Activated naive CD8-positive, alpha-beta T cell treated with anti-CD3 and anti-CD28 coated beads, Interleukin-2, amount 10 ng/mL, durations not matched to agents 7 days and 5 days (primary cell): ENCODE measurements around the gene MGMT. TPM values are rescaled to one million over a fixed set of nuclear protein-coding genes. Genes with fewer than 3 reads are reported as not detected.

ENCODE experiments used
- ATAC-seq: fragments of 150-1000 bp; cut with Tn5 transposase; one replicate; pipeline ENCODE4 v1.10.0; 2021; ENCODE audit warnings: low read depth, moderate library complexity
- POLR2A ChIA-PET: fragments of 350-600 bp; sonication (Branson Sonifier 250); formaldehyde crosslinking; loops from one replicate; lab custom pipeline; 2021; ENCODE audit warnings: antibody characterized with exemption; lab: Charles Lee
- DNase-seq: peaks from one replicate; pipeline ENCODE4 v3.0.0; 2021
- H3K27ac Mint-ChIP-seq: one replicate; pipeline ENCODE4 v1.8.0; 2022; ENCODE audit warnings: mild to moderate bottlenecking, mixed read lengths
- H3K27me3 Mint-ChIP-seq: one replicate; pipeline ENCODE4 v1.8.0; 2022; ENCODE audit warnings: mild to moderate bottlenecking, moderate library complexity, mixed read lengths
- H3K36me3 Mint-ChIP-seq: one replicate; pipeline ENCODE4 v1.8.0; 2021; ENCODE audit warnings: mild to moderate bottlenecking, mixed read lengths
- H3K4me1 Mint-ChIP-seq: one replicate; pipeline ENCODE4 v1.8.0; 2021; ENCODE audit warnings: mixed read lengths
- H3K4me3 Mint-ChIP-seq: one replicate; pipeline ENCODE4 v1.8.0; 2022; ENCODE audit warnings: mild to moderate bottlenecking, moderate library complexity, mixed read lengths
- H3K9me3 Mint-ChIP-seq: one replicate; pipeline ENCODE4 v1.8.0; 2021; ENCODE audit warnings: mixed read lengths
- total RNA-seq, 2 experiments: library from RNA; stranded (reverse); gene quantifications; one replicate each; pipeline ENCODE4 v1.2.3, GENCODE V29; 2021

The MGMT gene
- total RNA-seq, 2 experiments from 2014 or later: 24.0 to 24.7 TPM

- POLR2A ChIA-PET: no interaction called here
- DNase-seq (no peak), ATAC-seq (no peak)
- no peak overlapping the region for H3K27ac Mint-ChIP-seq
- H3K9me3 Mint-ChIP-seq: peaks cover 2% of the 10 kb centered on the region
- H3K36me3 Mint-ChIP-seq: peaks cover 7% of the 10 kb centered on the region
- no peaks in the 10 kb centered on the region for H3K4me1 Mint-ChIP-seq
- no peaks in the 10 kb centered on the region for H3K27me3 Mint-ChIP-seq
- no peak overlapping the region for H3K4me3 Mint-ChIP-seq
Observed at GRCh38 chr10:129553928-129554327, 86.9 kb downstream of the MGMT start.

- ATAC-seq (no peak), DNase-seq (no peak)
- no peak overlapping the region for H3K27ac Mint-ChIP-seq
- POLR2A ChIA-PET: no interaction called here
- H3K27me3 Mint-ChIP-seq: no peaks in the 10 kb centered on the region
- no peaks in the 10 kb centered on the region for H3K4me1 Mint-ChIP-seq
- H3K36me3 Mint-ChIP-seq: peaks cover 7% of the 10 kb centered on the region
- H3K4me3 Mint-ChIP-seq: no peak overlapping the region
- peaks cover 4% of the 10 kb centered on the region for H3K9me3 Mint-ChIP-seq
Observed at GRCh38 chr10:129556316-129556715, 89.3 kb downstream of the MGMT start.

GRCh38 chr10:129560361-129560760 is 93.3 kb downstream of the MGMT start:
- Mint-ChIP-seq H3K4me1 (no peaks in the 10 kb centered on the region), H3K4me3 (no peak overlapping the region), H3K9me3 (peaks cover 7% of the 10 kb centered on the region), H3K36me3 (peaks cover 9% of the 10 kb centered on the region), H3K27me3 (no peaks in the 10 kb centered on the region), H3K27ac (no peak overlapping the region)
- DNase-seq (no peak), ATAC-seq (no peak)
- POLR2A ChIA-PET: no interaction called here

DNA sequence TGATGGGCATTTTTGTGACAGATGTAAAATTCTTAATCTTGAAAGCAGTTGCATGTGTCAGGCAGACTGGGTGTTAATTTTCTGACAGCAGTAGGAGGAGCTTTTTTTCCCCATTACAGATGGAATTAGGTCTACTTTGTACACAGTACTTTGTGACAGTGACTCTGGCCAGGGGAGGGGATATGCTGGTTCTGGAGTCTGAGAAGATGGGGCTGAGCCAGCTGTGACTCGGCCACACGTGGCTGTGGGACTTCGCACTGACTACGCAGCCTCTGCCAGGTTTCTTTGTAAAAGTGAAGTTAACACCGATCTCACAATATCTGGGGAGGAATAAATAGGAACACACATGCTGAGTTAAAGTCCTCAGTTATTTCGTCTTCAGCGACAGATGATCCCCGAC is 95.4 kb downstream of the MGMT start:
- Mint-ChIP-seq H3K27me3 (no peaks in the 10 kb centered on the region), H3K9me3 (peaks cover 7% of the 10 kb centered on the region), H3K4me3 (no peak overlapping the region), H3K36me3 (peaks cover 12% of the 10 kb centered on the region), H3K4me1 (no peaks in the 10 kb centered on the region), H3K27ac (no peak overlapping the region)
- POLR2A ChIA-PET: no interaction called here
- DNase-seq (no peak), ATAC-seq (no peak)

DNA sequence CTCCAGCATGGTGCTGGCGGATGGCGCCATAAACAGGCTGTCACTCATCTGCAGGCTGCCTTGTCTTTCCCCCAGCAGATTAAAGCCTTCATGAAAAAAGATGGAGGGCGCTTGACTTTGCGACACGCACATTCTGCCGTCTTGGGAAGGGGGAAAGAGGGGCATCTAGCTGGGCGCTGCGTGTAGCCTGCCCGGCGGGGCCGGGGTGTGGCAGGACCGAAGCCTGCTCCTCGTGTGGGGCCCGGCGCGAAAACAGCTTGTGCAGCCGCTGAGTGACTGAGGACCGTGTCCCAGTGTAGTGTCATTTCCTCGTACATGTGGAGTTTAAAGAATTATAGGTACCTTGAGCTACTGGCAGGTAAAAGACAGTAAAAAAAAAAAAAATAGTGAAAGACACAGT is 97.9 kb downstream of the MGMT start:
- Mint-ChIP-seq H3K9me3 (peaks cover 7% of the 10 kb centered on the region), H3K4me1 (no peaks in the 10 kb centered on the region), H3K36me3 (peaks cover 11% of the 10 kb centered on the region), H3K4me3 (no peak overlapping the region), H3K27me3 (no peaks in the 10 kb centered on the region), H3K27ac (no peak overlapping the region)
- ATAC-seq (no peak), DNase-seq (no peak)
- POLR2A ChIA-PET: no interaction called here

GRCh38 chr10:129568583-129569344 is 101.7 kb downstream of the MGMT start:
- peaks cover 12% of the 10 kb centered on the region for H3K36me3 Mint-ChIP-seq
- no peak for DNase-seq

GRCh38 chr10:129570185-129570584 is 103.1 kb downstream of the MGMT start:
- peaks cover 9% of the 10 kb centered on the region for H3K36me3 Mint-ChIP-seq
- H3K4me1 Mint-ChIP-seq: no peaks in the 10 kb centered on the region
- peaks cover 9% of the 10 kb centered on the region for H3K9me3 Mint-ChIP-seq
- ATAC-seq (no peak), DNase-seq (no peak)
- no peak overlapping the region for H3K4me3 Mint-ChIP-seq
- H3K27me3 Mint-ChIP-seq: no peaks in the 10 kb centered on the region
- no peak overlapping the region for H3K27ac Mint-ChIP-seq
- POLR2A ChIA-PET: no interaction called here

More at GRCh38 chr10:129568583-129569344, 101.7 kb downstream of the MGMT start:
- no peaks in the 10 kb centered on the region for H3K4me1 Mint-ChIP-seq
- ATAC-seq: no peak
- peaks cover 9% of the 10 kb centered on the region for H3K9me3 Mint-ChIP-seq
- H3K27me3 Mint-ChIP-seq: no peaks in the 10 kb centered on the region
- H3K4me3 Mint-ChIP-seq: no peak overlapping the region
- POLR2A ChIA-PET: no interaction called here
- H3K27ac Mint-ChIP-seq: no peak overlapping the region

GRCh38 chr10:129579228-129579627 is 112.2 kb downstream of the MGMT start:
- Mint-ChIP-seq H3K27ac (no peak overlapping the region), H3K4me3 (no peak overlapping the region), H3K27me3 (no peaks in the 10 kb centered on the region), H3K4me1 (no peaks in the 10 kb centered on the region), H3K9me3 (peaks cover 1% of the 10 kb centered on the region), H3K36me3 (peaks cover 10% of the 10 kb centered on the region)
- POLR2A ChIA-PET: no interaction called here
- ATAC-seq (no peak), DNase-seq (no peak)

DNA sequence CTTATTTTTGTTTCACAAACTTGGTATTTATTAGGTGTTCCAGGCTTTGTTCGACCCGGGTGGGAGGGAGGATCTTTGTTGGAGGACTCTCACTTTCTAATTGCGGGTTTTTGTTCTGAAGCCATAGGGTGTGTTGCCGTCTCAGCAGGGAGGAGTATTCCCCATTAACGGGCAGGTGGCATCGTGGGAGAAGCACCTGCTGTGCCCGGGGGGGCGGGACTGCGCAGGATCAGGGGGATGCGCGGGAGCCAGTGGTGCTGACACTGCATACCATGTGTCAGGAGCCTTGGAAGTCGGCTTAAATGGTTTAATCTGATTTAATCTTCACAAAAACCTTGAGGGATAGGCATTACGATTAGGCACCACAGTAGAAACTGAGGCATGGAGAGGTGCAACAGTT is 113.0 kb downstream of the MGMT start:
- H3K27me3 Mint-ChIP-seq: no peaks in the 10 kb centered on the region
- H3K4me3 Mint-ChIP-seq: no peak overlapping the region
- no peaks in the 10 kb centered on the region for H3K4me1 Mint-ChIP-seq
- ATAC-seq (no peak), DNase-seq (no peak)
- H3K27ac Mint-ChIP-seq: no peak overlapping the region
- peaks cover 6% of the 10 kb centered on the region for H3K9me3 Mint-ChIP-seq
- POLR2A ChIA-PET: no interaction called here
- H3K36me3 Mint-ChIP-seq: peaks cover 12% of the 10 kb centered on the region

- no peak overlapping the region for H3K4me3 Mint-ChIP-seq
- POLR2A ChIA-PET: no interaction called here
- peaks cover 11% of the 10 kb centered on the region for H3K9me3 Mint-ChIP-seq
- H3K36me3 Mint-ChIP-seq: peaks cover 16% of the 10 kb centered on the region
- no peaks in the 10 kb centered on the region for H3K4me1 Mint-ChIP-seq
- H3K27me3 Mint-ChIP-seq: no peaks in the 10 kb centered on the region
- no peak overlapping the region for H3K27ac Mint-ChIP-seq
- no peak for DNase-seq
- ATAC-seq: no peak
Observed at GRCh38 chr10:129580901-129581300, 113.9 kb downstream of the MGMT start.

GRCh38 chr10:129581827-129582411 is 114.9 kb downstream of the MGMT start:
- POLR2A ChIA-PET: no interaction called here
- H3K9me3 Mint-ChIP-seq: peaks cover 12% of the 10 kb centered on the region

DNA sequence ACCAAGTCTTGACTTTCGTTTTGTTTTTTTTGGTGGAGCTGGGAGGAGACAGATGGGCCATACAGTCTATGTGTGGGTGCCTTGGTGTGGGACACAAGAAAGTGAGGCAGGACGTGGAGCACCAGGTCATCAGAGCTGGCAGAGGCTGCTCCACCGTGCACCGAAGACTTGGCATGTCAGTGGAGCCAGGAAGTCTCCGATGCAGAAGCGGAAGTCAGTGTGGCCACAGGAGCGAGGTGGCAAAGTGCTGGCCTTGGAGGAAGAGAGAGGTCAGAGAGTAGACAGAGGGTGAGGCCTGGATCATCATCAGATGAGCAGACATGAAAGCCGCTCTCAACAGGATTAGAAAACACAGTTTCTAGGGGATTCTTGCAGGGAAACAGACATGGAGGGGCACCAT is 116.8 kb downstream of the MGMT start:
- H3K36me3 Mint-ChIP-seq: peaks cover 28% of the 10 kb centered on the region
- H3K4me1 Mint-ChIP-seq: no peaks in the 10 kb centered on the region
- no peaks in the 10 kb centered on the region for H3K27me3 Mint-ChIP-seq
- ATAC-seq: no peak
- H3K9me3 Mint-ChIP-seq: peaks cover 23% of the 10 kb centered on the region
- no peak overlapping the region for H3K27ac Mint-ChIP-seq
- POLR2A ChIA-PET: no interaction called here
- no peak for DNase-seq
- H3K4me3 Mint-ChIP-seq: no peak overlapping the region

More at GRCh38 chr10:129581827-129582411, 114.9 kb downstream of the MGMT start:
- Mint-ChIP-seq H3K36me3 (peaks cover 19% of the 10 kb centered on the region), H3K27ac (no peak overlapping the region), H3K27me3 (no peaks in the 10 kb centered on the region), H3K4me1 (no peaks in the 10 kb centered on the region), H3K4me3 (no peak overlapping the region)
- DNase-seq: no peak
- ATAC-seq: no peak

GRCh38 chr10:129586898-129587443 is 119.9 kb downstream of the MGMT start:
- ATAC-seq (no peak), DNase-seq (no peak)
- peaks cover 33% of the 10 kb centered on the region for H3K36me3 Mint-ChIP-seq
- POLR2A ChIA-PET: no interaction called here
- no peaks in the 10 kb centered on the region for H3K4me1 Mint-ChIP-seq
- H3K27me3 Mint-ChIP-seq: no peaks in the 10 kb centered on the region
- no peak overlapping the region for H3K27ac Mint-ChIP-seq
- peaks cover 23% of the 10 kb centered on the region for H3K9me3 Mint-ChIP-seq
- no peak overlapping the region for H3K4me3 Mint-ChIP-seq

GRCh38 chr10:129589546-129589945 is 122.5 kb downstream of the MGMT start:
- POLR2A ChIA-PET: no interaction called here

More at GRCh38 chr10:129589546-129589945, 122.5 kb downstream of the MGMT start:
- Mint-ChIP-seq H3K9me3 (peaks cover 23% of the 10 kb centered on the region), H3K4me1 (no peaks in the 10 kb centered on the region), H3K4me3 (no peak overlapping the region), H3K36me3 (peaks cover 28% of the 10 kb centered on the region), H3K27me3 (no peaks in the 10 kb centered on the region), H3K27ac (no peak overlapping the region)
- DNase-seq: no peak
- no peak for ATAC-seq
